Uterus (tissue), 2 donors: Measurements from ENCODE around the gene KATNBL1.

Experiments
- POLR2A ChIP-seq, 2 donors: fragments of 450-650 bp; IDR thresholded peaks; one replicate each; pipeline ENCODE4 v1.6.1; 2016; ENCODE audit warnings: antibody characterized with exemption in 2 of 2, mild to moderate bottlenecking in 1 of 2, moderate library complexity in 1 of 2
- TF ChIP-seq, protein P1 (sequence below), 4 experiments: fragments of 200-600 bp in 2 of 4; fragments of 450-650 bp in 2 of 4; sonication (generic) in 2 of 4; IDR thresholded peaks; one replicate each; pipeline ENCODE4 v1.5.1; 2016 to 2019; ENCODE audit warnings: antibody characterized with exemption in 4 of 4, mild to moderate bottlenecking in 2 of 4, moderate library complexity in 1 of 4

DNA sequence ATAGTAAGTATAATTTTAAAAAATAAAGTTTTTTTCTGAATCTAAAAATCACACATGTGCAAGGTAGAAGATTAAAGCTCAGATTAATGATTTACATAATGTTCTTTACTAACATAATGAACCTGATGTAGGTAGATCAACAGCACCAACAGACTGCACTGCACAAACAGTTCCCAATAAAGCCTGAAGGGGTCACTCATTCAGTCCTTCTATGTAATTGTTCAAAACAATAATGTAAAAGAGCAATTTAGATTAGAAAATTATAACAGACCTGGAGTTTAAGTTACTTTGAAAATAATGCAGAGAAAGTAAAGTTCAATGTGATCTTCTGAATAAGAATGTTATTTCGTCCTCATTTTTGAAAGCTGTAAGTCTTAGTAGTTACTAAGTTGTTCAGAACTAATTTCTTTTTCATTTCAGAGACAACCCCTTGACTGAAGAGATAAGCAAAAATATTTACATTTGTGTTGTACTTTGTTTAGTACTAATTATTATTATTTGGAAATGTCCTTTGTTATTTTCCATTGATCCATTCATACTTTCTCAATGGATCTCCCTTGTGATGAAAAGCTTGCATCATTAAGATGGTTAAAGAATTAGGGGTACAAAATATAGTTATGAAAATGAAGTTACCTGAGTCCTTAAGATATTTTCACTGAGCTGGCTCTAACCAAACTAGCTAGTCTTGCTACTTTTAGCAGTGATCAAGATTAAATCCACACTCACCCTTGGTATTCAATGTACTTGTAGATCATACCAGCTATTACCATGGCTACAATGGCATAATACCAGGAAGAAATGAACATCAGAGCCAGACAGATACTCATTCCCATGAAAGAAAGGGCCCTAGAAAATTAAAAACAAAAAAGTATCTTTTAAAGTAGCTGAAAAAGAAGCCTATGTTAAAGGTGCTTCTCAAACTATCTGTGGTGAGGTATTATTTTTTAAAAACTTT, 31.8 kb upstream of the KATNBL1 start:
- TF ChIP-seq, protein P1, sequence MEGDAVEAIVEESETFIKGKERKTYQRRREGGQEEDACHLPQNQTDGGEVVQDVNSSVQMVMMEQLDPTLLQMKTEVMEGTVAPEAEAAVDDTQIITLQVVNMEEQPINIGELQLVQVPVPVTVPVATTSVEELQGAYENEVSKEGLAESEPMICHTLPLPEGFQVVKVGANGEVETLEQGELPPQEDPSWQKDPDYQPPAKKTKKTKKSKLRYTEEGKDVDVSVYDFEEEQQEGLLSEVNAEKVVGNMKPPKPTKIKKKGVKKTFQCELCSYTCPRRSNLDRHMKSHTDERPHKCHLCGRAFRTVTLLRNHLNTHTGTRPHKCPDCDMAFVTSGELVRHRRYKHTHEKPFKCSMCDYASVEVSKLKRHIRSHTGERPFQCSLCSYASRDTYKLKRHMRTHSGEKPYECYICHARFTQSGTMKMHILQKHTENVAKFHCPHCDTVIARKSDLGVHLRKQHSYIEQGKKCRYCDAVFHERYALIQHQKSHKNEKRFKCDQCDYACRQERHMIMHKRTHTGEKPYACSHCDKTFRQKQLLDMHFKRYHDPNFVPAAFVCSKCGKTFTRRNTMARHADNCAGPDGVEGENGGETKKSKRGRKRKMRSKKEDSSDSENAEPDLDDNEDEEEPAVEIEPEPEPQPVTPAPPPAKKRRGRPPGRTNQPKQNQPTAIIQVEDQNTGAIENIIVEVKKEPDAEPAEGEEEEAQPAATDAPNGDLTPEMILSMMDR (IDR thresholded peaks at IDR 0.05), result peak; percentile 53 to 70 (median 60)
- TF ChIP-seq POLR2A (IDR thresholded peaks at IDR 0.05), result no peak
